K562 (cell line): ENCODE results near the gene MPC1. TPM values are rescaled to one million over a fixed set of nuclear protein-coding genes. Genes with fewer than 3 reads are reported as not detected.

Experiments used
- ATAC-seq: fragments of 200-7000 bp; cut with Tn5 transposase; 3 replicates; pipeline ENCODE4 v1.9.1; 2020; ENCODE audit warnings: moderate library complexity
- BruUV-seq: library from RNA; stranded (reverse); fragments of 400-500 nt; replicated peaks from 2 replicates; lab custom pipeline; 2021; lab: Mats Ljungman, UMichigan
- CTCF ChIA-PET: fragments of 300-600 bp; formaldehyde crosslinking; extraction: SDS; loops from one replicate; lab custom pipeline; 2021; ENCODE audit warnings: low intra/inter-chr PET ratio; lab: Yijun Ruan, JAX
- POLR2A ChIA-PET: fragments of 300-600, 350-650 bp; sonication (Branson Sonifier 250); formaldehyde crosslinking; extraction: SDS; loops from one replicate; lab custom pipeline; 2021; ENCODE audit warnings: antibody characterized with exemption, inconsistent platforms; lab: Yijun Ruan, JAX
- DNase-seq, 4 experiments: peaks; one replicate each; pipeline versions ENCODE4 v3.0.0 to v3.0.0-alpha.2; 2011 to 2018; ENCODE audit warnings: low spot score in 3 of 4, mixed read lengths in 3 of 4; ENCODE audit errors: extremely low read depth in 1 of 4
- FAIRE-seq: peaks from 2 replicates; lab custom pipeline; 2011; peaks lifted over from hg19 to GRCh38; lab: Jason Lieb, UNC
- H2AFZ ChIP-seq: 2 replicates; pipeline ENCODE4 v1.6.0; 2011; ENCODE audit warnings: low read depth, low read length, control low read depth, inconsistent platforms
- H3K27ac ChIP-seq: fragments of 200-600 bp; 3 replicates; pipeline ENCODE4 v1.8.0; 2011; ENCODE audit warnings: low read depth, mild to moderate bottlenecking, control low read depth, inconsistent platforms, low read length, moderate library complexity, mixed read lengths; ENCODE audit errors: extremely low read depth
- H3K27me3 ChIP-seq, 2 experiments: fragments of 300-600 bp in 1 of 2; 2 replicates in 1 of 2; 3 replicates in 1 of 2; pipeline versions ENCODE4 v1.6.0 to v1.8.0; 2011; ENCODE audit warnings: inconsistent platforms in 2 of 2, low read length in 2 of 2, mild to moderate bottlenecking in 1 of 2, mixed read lengths in 1 of 2, moderate library complexity in 1 of 2; ENCODE audit not compliant: control insufficient read depth in 2 of 2, insufficient read depth in 2 of 2
- H3K36me3 ChIP-seq: fragments of 300-600 bp; 3 replicates; pipeline ENCODE4 v1.8.0; 2011; ENCODE audit warnings: mild to moderate bottlenecking, low read length, inconsistent platforms; ENCODE audit not compliant: control insufficient read depth, insufficient read depth
- H3K4me1 ChIP-seq, 2 experiments: fragments of 200-600 bp in 1 of 2; replicated peaks in 1 of 2; 2 replicates in 1 of 2; 3 replicates in 1 of 2; pipeline versions ENCODE4 v1.5.1 to v1.8.0; 2011; ENCODE audit warnings: inconsistent platforms in 2 of 2, low read length in 2 of 2, mild to moderate bottlenecking in 1 of 2, mixed read lengths in 1 of 2, moderate library complexity in 1 of 2; ENCODE audit not compliant: control insufficient read depth in 2 of 2, insufficient read depth in 2 of 2
- H3K4me2 ChIP-seq: 2 replicates; pipeline ENCODE4 v1.6.1; 2011; ENCODE audit warnings: low read length, control low read depth, inconsistent platforms, mixed read lengths; ENCODE audit not compliant: insufficient read depth
- H3K4me3 ChIP-seq: fragments of 200-600 bp; sonication (generic), shearing (Covaris generic); 2 replicates; pipeline ENCODE4 v1.5.1; 2016; ENCODE audit warnings: control low read depth, inconsistent platforms
- H3K79me2 ChIP-seq: fragments of 200-600 bp; 3 replicates; pipeline ENCODE4 v1.8.0; 2011; ENCODE audit warnings: low read length, inconsistent platforms; ENCODE audit not compliant: control insufficient read depth, insufficient read depth
- H3K9ac ChIP-seq, 2 experiments: 2 replicates each; pipeline versions ENCODE4 v1.6.0 to v1.6.1; 2011; ENCODE audit warnings: low read depth in 2 of 2, low read length in 2 of 2, control low read depth in 1 of 2, inconsistent platforms in 1 of 2, mild to moderate bottlenecking in 1 of 2, mixed read lengths in 1 of 2; ENCODE audit not compliant: insufficient read depth in 1 of 2
- H3K9me1 ChIP-seq: one replicate; pipeline ENCODE4 v1.6.0; 2011; ENCODE audit warnings: inconsistent platforms, mild to moderate bottlenecking, low read length, moderate library complexity; ENCODE audit not compliant: control insufficient read depth, insufficient read depth
- H3K9me3 ChIP-seq: replicated peaks from 2 replicates; pipeline ENCODE4 v1.5.1; 2011; ENCODE audit warnings: low read depth, low read length, inconsistent platforms; ENCODE audit not compliant: control insufficient read depth, insufficient read depth
- H4K20me1 ChIP-seq: replicated peaks from 2 replicates; pipeline ENCODE4 v1.6.1; 2011; ENCODE audit warnings: low read length, inconsistent platforms, mixed read lengths; ENCODE audit not compliant: control insufficient read depth, insufficient read depth
- ARHGAP35 ChIP-seq: fragments of 450-650 bp; IDR thresholded peaks from 2 replicates; pipeline ENCODE4 v1.6.1; 2018; ENCODE audit not compliant: partially characterized antibody
- CBFA2T3 ChIP-seq: fragments of 450-650 bp; IDR thresholded peaks from 2 replicates; pipeline ENCODE4 v1.6.1; 2017
- CBX2 ChIP-seq: fragments of 200-600 bp; sonication (generic); IDR thresholded peaks from one replicate; pipeline ENCODE4 v1.6.1; 2012; ENCODE audit warnings: mild to moderate bottlenecking, low read length, inconsistent platforms; ENCODE audit not compliant: insufficient read depth, poor library complexity, severe bottlenecking
- HCFC1 ChIP-seq: IDR thresholded peaks from 2 replicates; pipeline ENCODE4 v1.6.1; 2012; ENCODE audit warnings: low read depth, low read length, improper control_type of control experiment
- POLR2AphosphoS2 ChIP-seq: IDR thresholded peaks from 2 replicates; pipeline ENCODE4 v1.6.1; 2012; ENCODE audit warnings: low read length, improper control_type of control experiment
- RFX7 ChIP-seq: fragments of 250-450 bp; sonication (Bioruptor Pico); IDR thresholded peaks from 2 replicates; pipeline ENCODE4 v1.5.1; 2021; ENCODE audit warnings: mild to moderate bottlenecking
- STAG1 ChIP-seq: sonication (generic); formaldehyde crosslinking; IDR thresholded peaks from 2 replicates; pipeline ENCODE4 v1.5.0; 2020; ENCODE audit warnings: missing genetic modification reagents, borderline replicate concordance
- WGBS: fragments of 100-300 bp; shearing (Covaris generic); methylation state at CpG from one replicate; pipeline ENCODE4 v1.1.6; 2016; ENCODE audit warnings: low coverage, mixed read lengths; ENCODE audit not compliant: insufficient coverage; ENCODE audit errors: missing lambda C conversion rate; 5-methylcytosine and 5-hydroxymethylcytosine counted together
- in situ Hi-C: fragments of 300-500 bp; cut with MboI; formaldehyde crosslinking; loops from 4 replicates; pipeline ENCODE4 v1.15.0; 2018; ENCODE audit warnings: inconsistent platforms, mixed read lengths
- intact Hi-C: fragments of 100-400 bp; cut with micrococcal nuclease; formaldehyde crosslinking; loops from 2 replicates; pipeline ENCODE4 v1.14.2; 2022
- polyA plus RNA-seq, 8 experiments: library from polyadenylated mRNA; depleted of rRNA in 4 of 8; stranded (reverse) in 5 of 8; unstranded in 3 of 8; fragments of >200 nt; fragmentation: Nextera tagmentation in 2 of 8; fragmentation: Illumina TruSeq in 1 of 8; extraction: Ambion mirVana in 2 of 8; extraction: Trizol in 1 of 8; gene quantifications; 2 replicates each; pipeline versions ENCODE4 v1.2.1 to v1.2.3, GENCODE V29; 2011 to 2014; ENCODE audit warnings: inconsistent platforms in 1 of 8, missing spikeins in 1 of 8
- total RNA-seq, 7 experiments: library from RNA; depleted of rRNA in 6 of 7; stranded (reverse); fragments of >200 nt in 6 of 7; fragmentation: Illumina TruSeq in 2 of 7; extraction: Trizol in 2 of 7; gene quantifications; 2 replicates each; pipeline versions ENCODE4 v1.2.1 to v1.2.3, GENCODE V29; 2011 to 2021; ENCODE audit warnings: low replicate concordance in 1 of 7

Gene MPC1
- total and polyA plus RNA-seq, 9 of the 15 experiments (the other 6 are each of a cell fraction or from before 2014, with no cell fraction given), result 78.6 to 185 (median 138) TPM

- no peaks in the 10 kb centered on the region for H3K79me2 ChIP-seq
- no peak overlapping the region for H3K9ac ChIP-seq
- no peak overlapping the region for H3K4me2 ChIP-seq
- no peak overlapping the region for H3K27ac ChIP-seq
- H4K20me1 ChIP-seq, result peaks cover 5% of the 10 kb centered on the region; the same call in 1 of the 2 replicates
- CTCF ChIA-PET, result no interaction called here
- 2% methylated on average over 45 of the region's 49 CpGs for WGBS
- ATAC-seq (no peak), DNase-seq (no peak), FAIRE-seq (no peak)
- H2AFZ ChIP-seq, result no peak overlapping the region
- TF ChIP-seq POLR2AphosphoS2, result no peak
- TF ChIP-seq RFX7 (CRISPR knock-in tag), result no peak
- no peak for TF ChIP-seq CBFA2T3
- TF ChIP-seq STAG1 (CRISPR knock-in tag), result no peak
- TF ChIP-seq ARHGAP35, result no peak
- no peak for TF ChIP-seq CBX2
- no peak for TF ChIP-seq HCFC1
- H3K27me3 ChIP-seq, result peaks cover 43 to 79% of the 10 kb centered on the region in 2 experiments
- POLR2A ChIA-PET, result no interaction called here
- no TSS peak for BruUV-seq
- no peak overlapping the region for H3K4me3 ChIP-seq
- H3K9me3 ChIP-seq, result no peaks in the 10 kb centered on the region
- no peaks in the 10 kb centered on the region for H3K36me3 ChIP-seq
- in situ Hi-C loops, result no loop called here
- H3K4me1 ChIP-seq, result peaks cover 0 to 11% of the 10 kb centered on the region in 2 experiments; a peak in 1 of 5 replicates
- no peaks in the 10 kb centered on the region for H3K9me1 ChIP-seq
- intact Hi-C loops, result no loop called here
Observed at GRCh38 chr6:166412156-166412910, 29.6 kb upstream of the MPC1 start.
